ENCODE results near the gene COL20A1. TPM values are rescaled to one million over a fixed set of nuclear protein-coding genes. Genes with fewer than 3 reads are reported as not detected.
A peak's percentile ranks its signal among the peaks of the same experiment; 100 is the strongest.

COL20A1 gene
- total and polyA plus RNA-seq, 2 of the 13 experiments (the other 11 are each of a cell fraction or from before 2014, with no cell fraction given): not detected

- TF ChIP-seq MIER3 (CRISPR knock-in tag; IDR thresholded peaks at IDR 0.05; ENCODE audit: borderline replicate concordance) (0 out of 2 replicates have a peak, but pooled peaks have one; percentile 44), TCF7L2 (IDR thresholded peaks at IDR 0.05; ENCODE audit: low read depth, low read length) (no peak), ZNF136 (CRISPR knock-in tag; IDR thresholded peaks at IDR 0.05; ENCODE audit: low read depth) (no peak), ZNF709 (CRISPR knock-in tag; IDR thresholded peaks at IDR 0.05) (0 out of 2 replicates have a peak, but pooled peaks have one; percentile 52), KLF11 (CRISPR knock-in tag; IDR thresholded peaks at IDR 0.05) (no peak), ZNF501 (CRISPR knock-in tag; IDR thresholded peaks at IDR 0.05) (peak; percentile 74), SMARCC2 (IDR thresholded peaks at IDR 0.05) (no peak), CBX5 (CRISPR knock-in tag; IDR thresholded peaks at IDR 0.05; ENCODE audit: borderline replicate concordance) (no peak), KDM3A (CRISPR knock-in tag; IDR thresholded peaks at IDR 0.05; ENCODE audit: low read depth) (0 out of 2 replicates have a peak, but pooled peaks have one; percentile 55), ZNF567 (CRISPR knock-in tag; IDR thresholded peaks at IDR 0.05; ENCODE audit: borderline replicate concordance) (peak; percentile 51; the same call in 1 of the 2 replicates), KDM5B (CRISPR knock-in tag; IDR thresholded peaks at IDR 0.05; ENCODE audit: borderline replicate concordance) (no peak), RXRA (CRISPR knock-in tag; IDR thresholded peaks at IDR 0.05) (peak; percentile 40), CBFB (CRISPR knock-in tag; IDR thresholded peaks at IDR 0.05) (no peak), ZNF460 (CRISPR knock-in tag; IDR thresholded peaks at IDR 0.05; ENCODE audit: borderline replicate concordance) (no peak), PHF5A (CRISPR knock-in tag; IDR thresholded peaks at IDR 0.05; ENCODE audit: low read depth, unreplicated experiment) (peak; percentile 15)
- TF ChIP-seq, protein P1, sequence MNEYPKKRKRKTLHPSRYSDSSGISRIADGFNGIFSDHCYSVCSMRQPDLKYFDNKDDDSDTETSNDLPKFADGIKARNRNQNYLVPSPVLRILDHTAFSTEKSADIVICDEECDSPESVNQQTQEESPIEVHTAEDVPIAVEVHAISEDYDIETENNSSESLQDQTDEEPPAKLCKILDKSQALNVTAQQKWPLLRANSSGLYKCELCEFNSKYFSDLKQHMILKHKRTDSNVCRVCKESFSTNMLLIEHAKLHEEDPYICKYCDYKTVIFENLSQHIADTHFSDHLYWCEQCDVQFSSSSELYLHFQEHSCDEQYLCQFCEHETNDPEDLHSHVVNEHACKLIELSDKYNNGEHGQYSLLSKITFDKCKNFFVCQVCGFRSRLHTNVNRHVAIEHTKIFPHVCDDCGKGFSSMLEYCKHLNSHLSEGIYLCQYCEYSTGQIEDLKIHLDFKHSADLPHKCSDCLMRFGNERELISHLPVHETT (CRISPR knock-in tag; conservative IDR thresholded peaks at IDR 0.05): no peak
- TF ChIP-seq, protein P2, sequence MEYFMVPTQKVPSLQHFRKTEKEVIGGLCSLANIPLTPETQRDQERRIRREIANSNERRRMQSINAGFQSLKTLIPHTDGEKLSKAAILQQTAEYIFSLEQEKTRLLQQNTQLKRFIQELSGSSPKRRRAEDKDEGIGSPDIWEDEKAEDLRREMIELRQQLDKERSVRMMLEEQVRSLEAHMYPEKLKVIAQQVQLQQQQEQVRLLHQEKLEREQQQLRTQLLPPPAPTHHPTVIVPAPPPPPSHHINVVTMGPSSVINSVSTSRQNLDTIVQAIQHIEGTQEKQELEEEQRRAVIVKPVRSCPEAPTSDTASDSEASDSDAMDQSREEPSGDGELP (IDR thresholded peaks at IDR 0.05; ENCODE audit: borderline replicate concordance, low read depth): no peak
- TF ChIP-seq, protein P3, sequence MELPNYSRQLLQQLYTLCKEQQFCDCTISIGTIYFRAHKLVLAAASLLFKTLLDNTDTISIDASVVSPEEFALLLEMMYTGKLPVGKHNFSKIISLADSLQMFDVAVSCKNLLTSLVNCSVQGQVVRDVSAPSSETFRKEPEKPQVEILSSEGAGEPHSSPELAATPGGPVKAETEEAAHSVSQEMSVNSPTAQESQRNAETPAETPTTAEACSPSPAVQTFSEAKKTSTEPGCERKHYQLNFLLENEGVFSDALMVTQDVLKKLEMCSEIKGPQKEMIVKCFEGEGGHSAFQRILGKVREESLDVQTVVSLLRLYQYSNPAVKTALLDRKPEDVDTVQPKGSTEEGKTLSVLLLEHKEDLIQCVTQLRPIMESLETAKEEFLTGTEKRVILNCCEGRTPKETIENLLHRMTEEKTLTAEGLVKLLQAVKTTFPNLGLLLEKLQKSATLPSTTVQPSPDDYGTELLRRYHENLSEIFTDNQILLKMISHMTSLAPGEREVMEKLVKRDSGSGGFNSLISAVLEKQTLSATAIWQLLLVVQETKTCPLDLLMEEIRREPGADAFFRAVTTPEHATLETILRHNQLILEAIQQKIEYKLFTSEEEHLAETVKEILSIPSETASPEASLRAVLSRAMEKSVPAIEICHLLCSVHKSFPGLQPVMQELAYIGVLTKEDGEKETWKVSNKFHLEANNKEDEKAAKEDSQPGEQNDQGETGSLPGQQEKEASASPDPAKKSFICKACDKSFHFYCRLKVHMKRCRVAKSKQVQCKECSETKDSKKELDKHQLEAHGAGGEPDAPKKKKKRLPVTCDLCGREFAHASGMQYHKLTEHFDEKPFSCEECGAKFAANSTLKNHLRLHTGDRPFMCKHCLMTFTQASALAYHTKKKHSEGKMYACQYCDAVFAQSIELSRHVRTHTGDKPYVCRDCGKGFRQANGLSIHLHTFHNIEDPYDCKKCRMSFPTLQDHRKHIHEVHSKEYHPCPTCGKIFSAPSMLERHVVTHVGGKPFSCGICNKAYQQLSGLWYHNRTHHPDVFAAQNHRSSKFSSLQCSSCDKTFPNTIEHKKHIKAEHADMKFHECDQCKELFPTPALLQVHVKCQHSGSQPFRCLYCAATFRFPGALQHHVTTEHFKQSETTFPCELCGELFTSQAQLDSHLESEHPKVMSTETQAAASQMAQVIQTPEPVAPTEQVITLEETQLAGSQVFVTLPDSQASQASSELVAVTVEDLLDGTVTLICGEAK (IDR thresholded peaks at IDR 0.05): no peak
- TF ChIP-seq, protein P3 (CRISPR knock-in tag; IDR thresholded peaks at IDR 0.05): no peak
Observed at GRCh38 chr20:63290677-63291472, 2.1 kb upstream of the COL20A1 start (continued).
